Activated CD8-positive, alpha-beta memory T cell treated with anti-CD3 and anti-CD28 coated beads, Interleukin-2, amount 50 U/mL, for 24 hours (primary cell): ENCODE results near the gene SVOP.
A peak's percentile ranks its signal among the peaks of the same experiment; 100 is the strongest.

Source experiments
- DNase-seq: peaks from one replicate; pipeline ENCODE4 v3.0.0-alpha.2; 2020; ENCODE audit errors: extremely low read depth

Gene SVOP

DNA sequence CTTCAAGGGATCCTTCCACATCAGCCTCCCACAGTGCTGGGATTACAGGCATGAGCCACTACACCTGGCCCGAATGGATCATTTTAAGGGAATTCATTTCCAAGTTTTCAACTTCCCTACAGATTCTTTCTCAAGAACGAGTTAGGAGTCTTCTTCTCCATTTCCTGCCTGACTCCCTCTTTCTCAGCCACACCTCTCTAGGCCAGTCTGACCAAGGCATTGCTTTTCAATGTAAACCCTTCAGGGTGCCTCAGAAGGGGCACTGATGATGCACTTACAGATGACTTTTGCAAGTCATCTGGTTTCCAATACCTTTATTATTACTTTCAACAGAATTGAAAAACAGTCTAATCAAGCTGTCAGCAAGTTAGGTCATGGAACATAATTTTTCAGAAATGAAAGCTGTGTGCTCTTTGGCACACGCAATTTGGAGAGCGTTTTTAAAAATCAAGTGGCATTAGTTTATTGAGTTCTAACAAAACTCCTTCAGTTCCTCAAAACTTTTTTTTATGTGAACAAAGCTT is 47.2 kb downstream of the SVOP start:
- DNase-seq = no peak

- DNase-seq = no peak
Measured at GRCh38 chr12:108972358-108972757, 48.5 kb downstream of the SVOP start.

DNA sequence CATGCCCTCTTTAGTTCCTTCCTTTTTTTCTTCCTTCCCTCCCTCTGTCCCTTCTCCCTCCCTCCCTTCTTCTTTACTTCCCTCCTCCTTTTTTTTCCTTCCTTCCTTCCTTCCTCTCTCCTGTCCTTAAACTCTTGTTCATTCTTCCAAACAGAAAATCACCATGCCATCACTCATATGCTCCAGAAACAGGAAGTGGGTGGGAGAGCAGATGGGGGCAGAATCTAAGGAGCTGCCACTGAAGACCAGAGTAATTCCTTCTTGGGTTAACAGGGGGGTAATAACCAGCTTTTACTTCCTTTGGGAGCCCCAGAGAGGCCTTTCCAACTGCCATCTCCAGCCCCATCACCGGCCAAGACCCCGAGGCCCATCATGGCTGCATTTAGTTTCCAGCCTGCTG is 51.2 kb downstream of the SVOP start:
- no peak for DNase-seq

DNA sequence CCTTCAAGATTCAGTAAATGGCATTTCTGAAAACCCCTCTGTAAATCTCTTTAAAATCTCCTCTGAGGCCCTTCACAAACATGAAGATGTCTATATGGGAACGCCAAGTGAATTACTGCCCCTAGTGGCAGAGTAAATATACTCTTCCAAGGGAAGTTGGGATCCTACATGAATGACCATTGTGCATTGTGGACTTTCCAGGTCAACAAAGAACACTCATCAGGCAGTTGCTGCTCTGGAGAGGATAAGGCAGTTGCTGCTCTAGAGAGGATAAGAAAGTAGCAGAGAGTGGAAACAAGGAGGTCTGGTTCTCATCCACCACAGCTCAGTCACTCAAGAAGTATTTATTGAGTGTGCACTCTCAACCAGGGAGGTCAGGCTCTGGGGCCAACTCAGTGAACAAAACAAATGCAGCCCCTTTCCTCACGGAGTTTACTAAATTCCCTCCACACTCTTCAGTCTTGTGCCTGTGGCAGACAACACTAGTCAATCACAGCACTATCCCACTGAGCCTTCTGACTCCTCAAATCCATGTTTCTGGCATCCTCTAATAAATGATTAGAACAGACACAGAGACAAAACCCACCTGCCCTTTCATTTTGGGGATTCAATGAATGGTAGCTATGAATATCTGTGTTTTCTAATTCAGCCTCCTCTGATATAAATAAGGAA is 52.9 kb downstream of the SVOP start:
- DNase-seq = no peak

GRCh38 chr12:108966378-108967151 is 54.3 kb downstream of the SVOP start:
- DNase-seq = no peak

DNA sequence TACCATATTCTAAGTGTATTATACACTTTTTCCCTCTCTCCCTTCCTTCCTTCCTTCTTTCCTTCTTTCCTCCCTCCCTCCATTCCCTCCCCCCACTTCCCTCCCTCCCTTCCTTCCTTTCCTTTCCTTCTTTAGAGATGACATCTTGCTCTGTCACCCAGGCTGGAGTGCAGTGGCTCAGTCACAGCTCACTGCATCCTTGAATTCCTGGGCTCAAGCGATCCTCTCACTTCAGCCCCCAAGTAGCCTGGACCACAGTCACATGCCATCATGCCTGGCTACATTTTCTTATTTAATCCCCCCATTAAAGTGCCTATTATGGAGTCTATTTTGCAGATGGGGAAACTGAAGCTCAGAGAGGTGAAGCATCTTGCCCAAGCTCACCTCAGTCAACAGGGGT is 55.0 kb downstream of the SVOP start:
- no peak for DNase-seq

DNA sequence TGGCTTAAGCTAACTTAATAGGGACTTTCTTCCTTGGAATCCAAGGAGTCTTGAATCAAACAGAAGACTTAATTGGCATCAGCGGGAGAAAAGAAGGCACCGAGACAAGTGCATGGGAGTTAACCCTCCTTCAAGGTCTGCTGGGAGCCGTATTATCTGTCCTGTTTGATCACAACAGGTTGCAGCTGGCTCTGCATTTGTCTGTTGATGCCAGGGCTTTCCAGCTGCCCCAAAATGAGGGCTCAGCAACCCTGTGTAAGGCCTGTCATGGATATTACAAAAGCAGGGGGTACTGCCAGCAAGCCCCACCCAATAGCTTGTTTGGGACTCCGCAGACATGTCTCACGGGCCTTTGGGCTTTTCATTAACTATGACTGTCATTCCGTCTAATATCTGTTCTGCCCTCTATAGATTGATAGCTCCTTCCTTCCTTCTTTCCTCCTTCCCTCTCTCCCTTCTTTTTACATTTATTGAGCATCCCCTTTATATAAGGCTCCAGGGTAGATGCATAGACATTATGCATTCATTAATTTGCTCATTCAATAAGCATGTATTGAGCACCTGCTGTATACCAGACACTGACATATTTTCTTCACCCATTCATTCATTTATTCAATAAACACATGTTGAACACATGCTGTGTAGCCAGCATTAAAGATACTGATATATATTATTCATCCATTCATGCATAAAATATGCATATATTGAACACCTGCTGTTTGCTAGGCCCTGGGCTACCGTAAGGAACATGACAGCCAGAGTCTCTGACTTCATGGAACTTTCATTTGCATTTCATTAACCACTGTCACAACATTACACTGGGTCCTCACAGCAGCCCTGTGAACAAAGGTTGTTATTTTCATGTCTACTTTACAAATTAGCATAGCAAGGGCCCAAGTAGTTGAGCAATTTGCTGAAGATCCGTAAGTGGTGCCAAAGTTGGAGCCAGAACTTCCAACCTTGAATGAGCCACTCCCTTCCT is 56.2 kb downstream of the SVOP start:
- no peak for DNase-seq

- DNase-seq = no peak
Measured at GRCh38 chr12:108962256-108962655, 58.6 kb downstream of the SVOP start.

DNA sequence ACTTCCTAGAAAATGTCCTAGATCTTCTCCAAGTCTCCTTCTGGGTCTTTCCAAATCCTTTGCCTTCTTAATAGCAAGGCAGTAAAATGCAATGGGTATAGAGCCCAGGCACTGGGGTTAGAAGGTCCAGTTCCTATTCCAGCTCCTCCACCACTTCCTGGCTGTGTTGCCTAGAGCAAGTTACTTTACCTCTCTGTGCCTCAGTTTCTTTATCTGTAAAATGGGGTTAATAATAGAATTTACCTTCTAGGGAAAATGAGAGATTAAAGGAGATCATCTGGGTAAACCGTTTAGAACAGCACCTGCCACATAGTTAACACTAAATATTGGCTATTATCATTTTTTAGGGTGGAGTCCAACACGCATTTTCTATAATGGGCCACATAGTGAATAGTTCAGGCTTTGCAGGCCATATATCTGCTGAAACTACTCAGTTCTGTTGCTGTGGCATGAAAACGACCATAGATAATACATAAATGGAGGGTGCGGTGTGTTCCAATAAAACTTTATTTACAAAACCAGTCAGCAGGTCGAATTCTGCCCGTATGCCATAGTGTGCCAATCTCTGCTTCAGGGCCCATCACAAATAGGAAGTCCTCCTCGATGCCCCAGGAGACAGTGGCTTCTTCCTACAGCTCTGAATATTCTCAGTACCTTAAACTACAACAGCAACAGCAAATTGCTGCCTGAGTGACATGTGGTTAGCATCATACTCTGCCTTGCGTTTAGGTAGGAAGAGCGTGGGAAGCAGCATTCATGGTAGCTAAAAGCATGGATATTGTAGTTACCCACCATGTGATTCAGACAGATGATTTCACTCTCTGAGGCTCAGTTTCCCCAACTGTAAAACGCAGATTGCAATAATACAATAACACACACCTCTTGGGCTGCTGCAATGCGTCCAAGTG is 60.9 kb downstream of the SVOP start:
- DNase-seq = no peak

- DNase-seq = no peak
Measured at GRCh38 chr12:108955225-108955835, 65.5 kb downstream of the SVOP start.

- peak; percentile 30 for DNase-seq
Measured at GRCh38 chr12:108950991-108951739, 69.7 kb downstream of the SVOP start.

GRCh38 chr12:108949976-108950375 is 70.9 kb downstream of the SVOP start:
- DNase-seq = no peak

DNA sequence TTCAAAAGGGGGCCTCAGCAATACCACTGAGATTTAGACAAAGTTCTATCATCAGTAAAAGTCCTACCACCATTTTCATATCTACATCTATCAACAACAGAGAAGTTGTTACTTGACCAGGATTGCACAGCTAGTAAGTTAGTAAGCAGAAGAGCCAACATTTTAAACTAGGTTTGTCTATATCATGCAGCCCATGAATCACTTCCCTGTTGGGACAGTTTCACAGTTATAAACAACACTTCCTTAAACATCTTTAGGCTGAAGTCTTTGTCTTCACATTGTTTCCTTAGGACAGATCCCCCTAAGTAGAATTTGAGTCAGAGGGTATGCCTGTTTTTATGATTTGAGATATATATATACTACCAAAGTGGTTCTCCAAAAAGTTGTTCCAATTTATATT is 72.5 kb downstream of the SVOP start:
- no peak for DNase-seq

DNA sequence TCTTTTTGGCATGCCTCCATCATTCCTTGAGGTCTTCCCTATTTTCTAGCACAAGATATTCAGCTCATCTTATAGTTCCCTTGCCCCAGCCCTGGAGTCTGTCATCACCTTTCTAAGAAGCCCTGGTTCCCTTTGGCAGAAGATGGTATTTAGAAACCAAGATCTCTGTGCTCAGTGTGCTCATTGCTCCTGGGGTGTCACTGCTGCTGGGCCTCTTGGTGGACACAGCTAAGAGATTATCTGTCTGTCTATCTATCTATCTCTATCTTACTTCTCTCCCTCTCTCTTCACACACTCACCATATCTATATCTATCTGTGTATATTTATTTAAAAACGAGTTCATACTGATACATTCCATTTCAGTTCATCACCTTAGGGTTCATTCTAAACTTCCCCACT is 73.8 kb downstream of the SVOP start:
- DNase-seq = no peak

- DNase-seq = no peak
Measured at GRCh38 chr12:108940138-108940537, 80.7 kb downstream of the SVOP start.

DNA sequence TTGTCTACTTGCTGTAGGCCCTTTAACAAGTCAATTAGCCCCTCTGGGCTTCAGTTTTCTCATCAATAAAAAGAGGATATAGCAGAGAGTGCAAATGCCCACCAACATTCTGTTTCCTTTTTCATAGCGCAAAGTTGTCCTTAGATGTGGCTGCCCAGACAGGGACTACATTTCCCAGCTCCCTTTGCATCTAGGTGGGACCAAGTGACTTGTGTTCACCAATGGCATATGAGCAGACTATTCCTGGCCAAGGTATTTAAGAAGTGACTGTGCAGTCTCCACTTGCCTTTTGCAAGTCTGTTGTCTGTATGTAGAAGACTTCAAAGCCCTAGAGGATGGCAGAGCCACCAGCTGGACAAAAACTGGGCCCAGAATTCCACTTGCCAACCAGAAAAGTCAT is 81.3 kb downstream of the SVOP start:
- no peak for DNase-seq

- DNase-seq = no peak
Measured at GRCh38 chr12:108938247-108938924, 82.5 kb downstream of the SVOP start.

DNA sequence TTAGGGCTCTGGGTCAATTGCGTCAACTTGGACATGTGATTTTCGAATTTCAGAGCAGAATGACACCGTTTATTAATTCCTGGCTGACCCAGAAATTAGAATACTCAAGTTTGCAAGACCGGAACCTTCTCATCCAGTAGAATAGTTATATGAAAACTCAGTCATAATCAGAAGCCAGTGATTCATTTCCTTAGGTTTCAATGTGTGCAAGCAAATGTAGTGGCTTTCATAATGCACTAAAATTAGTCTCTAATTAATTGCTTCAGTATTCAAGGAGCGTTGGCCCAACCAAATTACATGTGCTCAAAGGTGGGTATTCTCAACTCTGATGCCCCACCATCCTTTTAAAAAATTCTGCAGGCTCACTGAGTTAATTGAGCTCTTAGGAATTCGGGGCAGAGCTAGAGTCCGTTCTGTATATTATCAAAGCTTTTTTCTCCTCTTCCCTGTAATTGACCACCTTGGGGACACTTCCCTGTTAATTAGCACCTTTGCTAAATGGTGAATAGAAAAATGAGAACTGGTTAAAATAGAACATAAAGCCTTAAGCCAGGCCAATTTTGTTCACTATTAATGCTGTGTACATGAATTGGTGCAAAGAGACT is 85.6 kb downstream of the SVOP start:
- DNase-seq = no peak

DNA sequence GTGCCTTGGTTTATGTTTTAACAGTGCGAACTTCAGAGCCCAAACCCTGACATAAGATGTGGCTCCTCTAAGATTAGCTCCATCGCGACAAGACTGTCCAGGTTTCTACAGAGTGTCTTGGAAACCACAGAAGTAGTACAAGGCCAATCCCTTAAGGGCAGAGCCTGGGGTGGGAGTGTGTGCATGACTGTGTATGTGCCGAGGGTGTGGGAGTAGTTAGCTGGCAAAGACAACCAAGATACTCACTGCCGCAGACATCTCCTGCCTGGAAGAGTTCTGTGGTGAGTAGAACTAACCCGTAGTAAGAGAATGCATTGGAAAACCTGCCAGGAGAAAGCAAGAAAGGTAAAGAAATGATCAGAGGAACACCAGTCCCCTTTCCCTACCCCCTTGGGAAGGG is 86.9 kb downstream of the SVOP start:
- DNase-seq = no peak
